ENCODE data around the gene JUN. TPM values are rescaled to one million over a fixed set of nuclear protein-coding genes. Genes with fewer than 3 reads are reported as not detected.

The JUN gene
- total and polyA plus RNA-seq, 2 of the 13 experiments (the other 11 are each of a cell fraction or from before 2014, with no cell fraction given): 18.2 to 22.3 TPM

GRCh38 chr1:58785442-58786058, 1.7 kb upstream of the JUN start (continued):
- TF ChIP-seq HMG20A (CRISPR knock-in tag; IDR thresholded peaks at IDR 0.05; ENCODE audit: borderline replicate concordance): no peak
- TF ChIP-seq ZNF781 (CRISPR knock-in tag; IDR thresholded peaks at IDR 0.05; ENCODE audit: borderline replicate concordance, not compliant biosample characterization): no peak
- TF ChIP-seq, protein P1, sequence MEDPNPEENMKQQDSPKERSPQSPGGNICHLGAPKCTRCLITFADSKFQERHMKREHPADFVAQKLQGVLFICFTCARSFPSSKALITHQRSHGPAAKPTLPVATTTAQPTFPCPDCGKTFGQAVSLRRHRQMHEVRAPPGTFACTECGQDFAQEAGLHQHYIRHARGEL (CRISPR knock-in tag; IDR thresholded peaks at IDR 0.05): no peak
- TF ChIP-seq MIER2 (CRISPR knock-in tag; IDR thresholded peaks at IDR 0.05): no peak
- TF ChIP-seq ZFP90 (CRISPR knock-in tag; IDR thresholded peaks at IDR 0.05; ENCODE audit: borderline replicate concordance): no peak
- TF ChIP-seq SP1 (IDR thresholded peaks at IDR 0.05): no peak
- no peak for TF ChIP-seq SP1 (CRISPR knock-in tag; IDR thresholded peaks at IDR 0.05)
- TF ChIP-seq ZSCAN31 (CRISPR knock-in tag; IDR thresholded peaks at IDR 0.05; ENCODE audit: low read depth): no peak
- no peak for TF ChIP-seq ZNF24 (IDR thresholded peaks at IDR 0.05)
- TF ChIP-seq SKI (IDR thresholded peaks at IDR 0.05; ENCODE audit: partially characterized antibody): peak; percentile 36
- no peak for TF ChIP-seq TOPORS (CRISPR knock-in tag; IDR thresholded peaks at IDR 0.05)
- TF ChIP-seq TGIF2 (CRISPR knock-in tag; IDR thresholded peaks at IDR 0.05): no peak
- TF ChIP-seq, protein P2, sequence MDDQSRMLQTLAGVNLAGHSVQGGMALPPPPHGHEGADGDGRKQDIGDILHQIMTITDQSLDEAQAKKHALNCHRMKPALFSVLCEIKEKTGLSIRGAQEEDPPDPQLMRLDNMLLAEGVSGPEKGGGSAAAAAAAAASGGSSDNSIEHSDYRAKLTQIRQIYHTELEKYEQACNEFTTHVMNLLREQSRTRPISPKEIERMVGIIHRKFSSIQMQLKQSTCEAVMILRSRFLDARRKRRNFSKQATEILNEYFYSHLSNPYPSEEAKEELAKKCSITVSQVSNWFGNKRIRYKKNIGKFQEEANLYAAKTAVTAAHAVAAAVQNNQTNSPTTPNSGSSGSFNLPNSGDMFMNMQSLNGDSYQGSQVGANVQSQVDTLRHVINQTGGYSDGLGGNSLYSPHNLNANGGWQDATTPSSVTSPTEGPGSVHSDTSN (CRISPR knock-in tag; IDR thresholded peaks at IDR 0.05; ENCODE audit: borderline replicate concordance): no peak
- TF ChIP-seq NCOR1 (IDR thresholded peaks at IDR 0.05; ENCODE audit: borderline replicate concordance, low read length): 0 out of 2 replicates have a peak, but pooled peaks have one; percentile 34
- no peak for TF ChIP-seq MED1 (CRISPR knock-in tag; IDR thresholded peaks at IDR 0.05)
- TF ChIP-seq, protein P3, sequence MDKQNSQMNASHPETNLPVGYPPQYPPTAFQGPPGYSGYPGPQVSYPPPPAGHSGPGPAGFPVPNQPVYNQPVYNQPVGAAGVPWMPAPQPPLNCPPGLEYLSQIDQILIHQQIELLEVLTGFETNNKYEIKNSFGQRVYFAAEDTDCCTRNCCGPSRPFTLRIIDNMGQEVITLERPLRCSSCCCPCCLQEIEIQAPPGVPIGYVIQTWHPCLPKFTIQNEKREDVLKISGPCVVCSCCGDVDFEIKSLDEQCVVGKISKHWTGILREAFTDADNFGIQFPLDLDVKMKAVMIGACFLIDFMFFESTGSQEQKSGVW (CRISPR knock-in tag; IDR thresholded peaks at IDR 0.05; ENCODE audit: borderline replicate concordance): no peak
- TF ChIP-seq CBX5 (CRISPR knock-in tag; IDR thresholded peaks at IDR 0.05; ENCODE audit: borderline replicate concordance): no peak
- TF ChIP-seq ZNF510 (CRISPR knock-in tag; IDR thresholded peaks at IDR 0.05; ENCODE audit: low read depth): no peak
- TF ChIP-seq, protein P4, sequence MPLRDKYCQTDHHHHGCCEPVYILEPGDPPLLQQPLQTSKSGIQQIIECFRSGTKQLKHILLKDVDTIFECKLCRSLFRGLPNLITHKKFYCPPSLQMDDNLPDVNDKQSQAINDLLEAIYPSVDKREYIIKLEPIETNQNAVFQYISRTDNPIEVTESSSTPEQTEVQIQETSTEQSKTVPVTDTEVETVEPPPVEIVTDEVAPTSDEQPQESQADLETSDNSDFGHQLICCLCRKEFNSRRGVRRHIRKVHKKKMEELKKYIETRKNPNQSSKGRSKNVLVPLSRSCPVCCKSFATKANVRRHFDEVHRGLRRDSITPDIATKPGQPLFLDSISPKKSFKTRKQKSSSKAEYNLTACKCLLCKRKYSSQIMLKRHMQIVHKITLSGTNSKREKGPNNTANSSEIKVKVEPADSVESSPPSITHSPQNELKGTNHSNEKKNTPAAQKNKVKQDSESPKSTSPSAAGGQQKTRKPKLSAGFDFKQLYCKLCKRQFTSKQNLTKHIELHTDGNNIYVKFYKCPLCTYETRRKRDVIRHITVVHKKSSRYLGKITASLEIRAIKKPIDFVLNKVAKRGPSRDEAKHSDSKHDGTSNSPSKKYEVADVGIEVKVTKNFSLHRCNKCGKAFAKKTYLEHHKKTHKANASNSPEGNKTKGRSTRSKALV (CRISPR knock-in tag; IDR thresholded peaks at IDR 0.05): no peak
- TF ChIP-seq ZNF292 (CRISPR knock-in tag; IDR thresholded peaks at IDR 0.05; ENCODE audit: borderline replicate concordance, low read depth): 0 out of 2 replicates have a peak, but pooled peaks have one; percentile 28
- TF ChIP-seq SALL1 (CRISPR knock-in tag; IDR thresholded peaks at IDR 0.05): peak; percentile 40; the same call in 1 of the 2 replicates
- TF ChIP-seq RARG (CRISPR knock-in tag; IDR thresholded peaks at IDR 0.05; ENCODE audit: low read depth): no peak
- no peak for TF ChIP-seq TBX2 (CRISPR knock-in tag; IDR thresholded peaks at IDR 0.05; ENCODE audit: borderline replicate concordance)
- no peak for TF ChIP-seq ZSCAN9 (CRISPR knock-in tag; IDR thresholded peaks at IDR 0.05; ENCODE audit: borderline replicate concordance)
- TF ChIP-seq ZNF430 (CRISPR knock-in tag; IDR thresholded peaks at IDR 0.05): no peak
- TF ChIP-seq RBAK (CRISPR knock-in tag; IDR thresholded peaks at IDR 0.05): no peak

Data from HepG2 (cell line).